GM12878 (cell line): ENCODE measurements around the gene HSP90AB1. TPM values are rescaled to one million over a fixed set of nuclear protein-coding genes. Genes with fewer than 3 reads are reported as not detected.

Source experiments
- BACH1 ChIP-seq: fragments of 450-650 bp; IDR thresholded peaks from 2 replicates; pipeline ENCODE4 v1.6.1; 2017; ENCODE audit warnings: mild to moderate bottlenecking, borderline replicate concordance
- CHD1 ChIP-seq: IDR thresholded peaks from 2 replicates; pipeline ENCODE4 v1.6.1; 2012; ENCODE audit warnings: low read depth, low read length, improper control_type of control experiment
- E2F8 ChIP-seq: fragments of 450-650 bp; IDR thresholded peaks from 2 replicates; pipeline ENCODE4 v1.6.1; 2018; ENCODE audit warnings: mild to moderate bottlenecking, low read depth, moderate library complexity; ENCODE audit not compliant: partially characterized antibody
- ESRRA ChIP-seq: IDR thresholded peaks from 2 replicates; pipeline ENCODE4 v1.6.1; 2012; ENCODE audit warnings: mild to moderate bottlenecking, low read length, improper control_type of control experiment
- FOXK2 ChIP-seq: fragments of 450-650 bp; IDR thresholded peaks from 2 replicates; pipeline ENCODE4 v1.6.1; 2017; ENCODE audit warnings: mild to moderate bottlenecking, moderate library complexity
- IRF4 ChIP-seq: IDR thresholded peaks from 2 replicates; pipeline ENCODE4 v1.6.1; 2011; ENCODE audit warnings: low read depth, low read length
- MTA2 ChIP-seq: fragments of 450-650 bp; IDR thresholded peaks from 2 replicates; pipeline ENCODE4 v1.6.1; 2016; ENCODE audit warnings: low read depth, mild to moderate bottlenecking, moderate library complexity
- MTA3 ChIP-seq: IDR thresholded peaks from 2 replicates; pipeline ENCODE4 v1.6.1; 2012; ENCODE audit warnings: low read length, inconsistent platforms, borderline replicate concordance
- MYB ChIP-seq: fragments of 150-350 bp; IDR thresholded peaks from 2 replicates; pipeline ENCODE4 v1.6.1; 2014; ENCODE audit warnings: mild to moderate bottlenecking, low read depth, low read length, borderline replicate concordance
- NFXL1 ChIP-seq: fragments of 450-650 bp; IDR thresholded peaks from 2 replicates; pipeline ENCODE4 v1.6.1; 2017; ENCODE audit warnings: antibody characterized with exemption, mild to moderate bottlenecking, borderline replicate concordance
- SKIL ChIP-seq: fragments of 450-650 bp; IDR thresholded peaks from 2 replicates; pipeline ENCODE4 v1.6.1; 2017; ENCODE audit warnings: mild to moderate bottlenecking, low read depth, inconsistent platforms; ENCODE audit not compliant: poor library complexity, severe bottlenecking
- SPI1 ChIP-seq: IDR thresholded peaks from 2 replicates; pipeline ENCODE4 v1.6.1; 2011; ENCODE audit warnings: low read depth, mild to moderate bottlenecking, low read length, moderate library complexity, borderline replicate concordance; ENCODE audit not compliant: insufficient read depth
- TBL1XR1 ChIP-seq: IDR thresholded peaks from 2 replicates; pipeline ENCODE4 v1.6.1; 2012; ENCODE audit warnings: low read depth, low read length, improper control_type of control experiment
- YY1 ChIP-seq: IDR thresholded peaks from 2 replicates; pipeline ENCODE4 v1.6.1; 2011; ENCODE audit warnings: low read depth, mild to moderate bottlenecking, low read length
- ZBTB11 ChIP-seq: fragments of 450-650 bp; formaldehyde crosslinking; IDR thresholded peaks from 2 replicates; pipeline ENCODE4 v1.5.0; 2022; ENCODE audit warnings: mild to moderate bottlenecking, missing genetic modification characterization
- ZNF384 ChIP-seq: IDR thresholded peaks from 2 replicates; pipeline ENCODE4 v1.6.1; 2012; ENCODE audit warnings: low read depth, mild to moderate bottlenecking, low read length, improper control_type of control experiment, borderline replicate concordance
- ZNF687 ChIP-seq: fragments of 450-650 bp; IDR thresholded peaks from 2 replicates; pipeline ENCODE4 v1.6.1; 2017; ENCODE audit warnings: mild to moderate bottlenecking, moderate library complexity
- polyA plus RNA-seq, 11 experiments: library from polyadenylated mRNA; depleted of rRNA in 4 of 11; unstranded in 6 of 11; stranded (reverse) in 5 of 11; fragments of >200 nt; fragmentation: Nextera tagmentation in 4 of 11; fragmentation: Illumina TruSeq in 1 of 11; extraction: Ambion mirVana in 4 of 11; extraction: Trizol in 1 of 11; gene quantifications; 1 replicate in 1 of 11; 2 replicates in 10 of 11; pipeline versions ENCODE4 v1.2.1 to v1.2.3, GENCODE V29; 2011 to 2016; ENCODE audit warnings: inconsistent platforms in 2 of 11, missing spikeins in 2 of 11, low read depth in 1 of 11
- total RNA-seq, 4 experiments: library from RNA; depleted of rRNA in 3 of 4; stranded (reverse); fragments of >200 nt in 3 of 4; fragmentation: Illumina TruSeq in 1 of 4; extraction: Trizol in 1 of 4; gene quantifications; 2 replicates each; pipeline versions ENCODE4 v1.2.1 to v1.2.3, GENCODE V29; 2013 to 2021

The HSP90AB1 gene
- total and polyA plus RNA-seq, 10 of the 15 experiments (the other 5 are each of a cell fraction or from before 2014, with no cell fraction given) = 988 to 1,682 (median 1,146) TPM

GRCh38 chr6:44257753-44258324, 10.9 kb downstream of the HSP90AB1 start (continued):
- TF ChIP-seq SKIL (peak; percentile 39), MYB (0 out of 2 replicates have a peak, but pooled peaks have one; percentile 54), ZNF384 (no peak), SPI1 (peak; percentile 96), E2F8 (peak; percentile 80), YY1 (no peak), IRF4 (peak; percentile 95), FOXK2 (no peak), ZBTB11 (CRISPR knock-in tag) (no peak; the same call in 1 of the 2 replicates), MTA3 (no peak), BACH1 (peak; percentile 83), ZNF687 (peak; percentile 87), ESRRA (peak; percentile 76; the same call in 1 of the 2 replicates), CHD1 (peak; percentile 83; the same call in 1 of the 2 replicates), NFXL1 (no peak), TBL1XR1 (0 out of 2 replicates have a peak, but pooled peaks have one; percentile 39), MTA2 (peak; percentile 77)
